GM12874 (cell line): Measurements from ENCODE around the gene HOATZ.

Source experiments
- CTCF ChIP-seq: IDR thresholded peaks from 2 replicates; pipeline ENCODE4 v1.5.1; 2011; ENCODE audit warnings: low read depth, mild to moderate bottlenecking, control low read depth, low read length, moderate library complexity; ENCODE audit not compliant: insufficient read depth

The HOATZ gene

DNA sequence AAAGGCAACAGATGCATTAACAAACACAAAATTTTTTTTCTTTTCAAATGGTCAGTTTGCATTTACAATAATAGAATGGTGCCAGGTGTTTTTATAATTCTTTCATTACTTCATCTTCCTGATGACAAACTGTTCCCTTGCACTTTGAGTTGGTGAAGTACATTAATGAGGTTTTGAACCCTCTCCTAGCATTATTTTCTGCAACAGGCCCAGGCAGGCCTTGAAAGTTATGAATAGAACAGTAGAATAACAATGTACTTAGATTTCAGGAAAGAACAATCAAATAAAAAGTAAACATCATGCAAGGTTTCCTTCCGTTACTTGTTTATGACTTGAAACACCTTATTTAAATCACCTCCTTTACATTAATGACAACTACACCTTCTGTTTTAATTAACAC is 12.0 kb upstream of the HOATZ start:
- no peak for TF ChIP-seq CTCF

DNA sequence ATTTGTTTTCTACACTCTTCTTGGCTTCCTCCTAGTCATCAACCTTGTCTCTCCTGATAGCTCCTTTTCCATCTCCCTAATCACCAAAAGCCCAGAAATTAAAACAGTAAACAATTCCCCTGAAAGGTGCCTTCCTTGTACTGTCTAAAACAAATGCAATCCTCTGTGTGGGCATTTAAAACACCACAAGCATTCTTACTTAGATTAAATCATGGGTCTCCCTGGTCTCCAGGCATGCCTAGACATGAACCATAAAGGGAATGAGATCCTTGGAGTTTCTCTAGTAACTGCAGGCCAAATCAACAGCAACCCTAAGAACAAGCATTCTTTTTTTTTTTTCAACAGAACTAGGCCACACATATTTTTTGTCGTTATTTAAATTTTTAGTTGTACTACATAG is 4.3 kb upstream of the HOATZ start:
- no peak for TF ChIP-seq CTCF

DNA sequence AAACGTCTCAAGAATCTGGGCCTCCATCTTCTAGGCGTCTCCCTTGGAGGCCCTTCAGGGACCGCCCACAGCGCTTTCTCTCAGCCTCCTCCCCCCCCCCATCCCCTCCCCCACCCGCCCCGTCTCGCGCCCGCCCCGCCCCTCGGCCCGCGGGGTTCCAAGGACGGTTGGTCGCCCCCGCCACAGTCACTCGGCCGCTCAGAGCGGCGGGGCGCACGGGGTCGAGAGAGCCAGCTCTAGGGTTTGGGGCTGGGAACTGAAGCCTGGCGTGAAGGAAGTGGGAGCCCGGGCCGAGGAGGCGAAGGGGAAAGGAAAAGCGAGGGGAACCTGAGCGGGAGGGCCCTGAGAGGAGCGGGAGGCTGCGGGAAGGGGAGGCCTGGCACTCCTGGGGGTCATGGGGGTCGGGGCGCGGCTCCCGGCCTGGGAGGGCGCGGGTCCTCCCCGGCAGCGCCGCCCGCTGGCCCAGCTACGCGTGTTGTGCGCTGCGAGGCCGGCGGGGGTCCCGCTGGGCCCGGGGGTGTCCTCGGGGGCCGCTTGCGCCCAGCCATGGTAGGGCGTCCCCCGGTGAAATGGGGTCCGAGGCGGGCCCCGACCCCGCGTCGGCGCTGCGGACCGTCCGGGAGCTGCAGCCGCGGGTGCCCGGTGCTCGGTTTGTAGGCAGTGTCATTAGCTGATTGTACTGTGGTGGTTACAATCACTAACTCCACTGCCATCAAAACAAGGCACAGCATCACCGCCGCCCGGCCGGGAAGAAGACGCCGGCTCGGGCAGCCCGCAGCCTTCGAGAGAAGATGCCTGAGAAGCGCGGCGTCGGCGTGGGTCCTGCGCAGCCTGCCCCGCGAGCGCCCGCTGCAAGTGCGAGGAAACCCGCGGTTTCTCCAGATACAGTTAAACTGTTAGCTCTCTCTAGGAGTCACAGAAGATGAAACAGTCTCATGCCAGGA is 2.0 kb upstream of the HOATZ start, which contains the start of gene BTG4:
BTG4 (minus strand) TSS at position 91 of the 944 bp plus-strand sequence. CDS start 13,610 bp downstream, outside the sequence.
- 0 out of 2 replicates have a peak, but pooled peaks have one; percentile 9 for TF ChIP-seq CTCF

DNA sequence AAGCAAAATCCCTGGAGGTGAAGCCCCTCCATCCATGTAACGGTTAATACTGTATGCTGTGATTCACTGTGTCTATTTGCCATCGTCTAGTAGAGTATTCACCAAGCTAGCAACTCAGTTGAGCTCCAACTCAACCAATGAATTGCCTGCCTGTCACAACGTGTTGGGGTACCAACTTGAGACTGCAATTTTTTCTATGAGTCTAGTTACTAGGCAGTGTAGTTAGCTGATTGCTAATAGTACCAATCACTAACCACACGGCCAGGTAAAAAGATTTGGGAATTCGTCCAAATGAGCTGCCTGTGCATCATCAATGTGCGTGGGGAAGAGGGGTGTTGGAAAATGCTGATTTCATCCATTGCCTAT is 1.4 kb upstream of the HOATZ start:
- no peak for TF ChIP-seq CTCF

- TF ChIP-seq CTCF, result no peak
Measured at GRCh38 chr11:111515591-111515990, 1.0 kb downstream of the HOATZ start.

GRCh38 chr11:111518668-111519067 is 4.1 kb downstream of the HOATZ start:
- no peak for TF ChIP-seq CTCF

DNA sequence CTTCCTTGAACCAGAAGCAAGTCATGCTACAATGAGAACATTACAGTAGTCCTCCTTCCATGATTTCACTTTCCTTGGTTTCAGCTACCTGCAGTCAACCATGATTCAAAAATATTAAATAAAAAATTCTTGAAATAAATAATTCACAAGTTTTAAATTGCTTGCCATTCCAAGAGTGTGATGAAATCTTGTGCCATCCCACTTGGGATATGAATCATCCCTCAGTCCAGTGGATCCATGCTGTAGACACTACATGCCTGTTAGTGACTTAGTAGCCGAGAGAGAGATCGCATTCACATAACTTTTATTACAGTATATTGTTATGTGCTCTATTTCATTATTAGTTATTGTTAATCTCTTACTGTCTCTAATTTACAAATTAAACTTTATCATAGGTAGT is 6.0 kb downstream of the HOATZ start:
- no peak for TF ChIP-seq CTCF
